ENCODE data around the gene ZDHHC1. TPM values are rescaled to one million over a fixed set of nuclear protein-coding genes. Genes with fewer than 3 reads are reported as not detected.

The ZDHHC1 gene
- 14.7 and 15.3 TPM in 2 replicates for total RNA-seq

DNA sequence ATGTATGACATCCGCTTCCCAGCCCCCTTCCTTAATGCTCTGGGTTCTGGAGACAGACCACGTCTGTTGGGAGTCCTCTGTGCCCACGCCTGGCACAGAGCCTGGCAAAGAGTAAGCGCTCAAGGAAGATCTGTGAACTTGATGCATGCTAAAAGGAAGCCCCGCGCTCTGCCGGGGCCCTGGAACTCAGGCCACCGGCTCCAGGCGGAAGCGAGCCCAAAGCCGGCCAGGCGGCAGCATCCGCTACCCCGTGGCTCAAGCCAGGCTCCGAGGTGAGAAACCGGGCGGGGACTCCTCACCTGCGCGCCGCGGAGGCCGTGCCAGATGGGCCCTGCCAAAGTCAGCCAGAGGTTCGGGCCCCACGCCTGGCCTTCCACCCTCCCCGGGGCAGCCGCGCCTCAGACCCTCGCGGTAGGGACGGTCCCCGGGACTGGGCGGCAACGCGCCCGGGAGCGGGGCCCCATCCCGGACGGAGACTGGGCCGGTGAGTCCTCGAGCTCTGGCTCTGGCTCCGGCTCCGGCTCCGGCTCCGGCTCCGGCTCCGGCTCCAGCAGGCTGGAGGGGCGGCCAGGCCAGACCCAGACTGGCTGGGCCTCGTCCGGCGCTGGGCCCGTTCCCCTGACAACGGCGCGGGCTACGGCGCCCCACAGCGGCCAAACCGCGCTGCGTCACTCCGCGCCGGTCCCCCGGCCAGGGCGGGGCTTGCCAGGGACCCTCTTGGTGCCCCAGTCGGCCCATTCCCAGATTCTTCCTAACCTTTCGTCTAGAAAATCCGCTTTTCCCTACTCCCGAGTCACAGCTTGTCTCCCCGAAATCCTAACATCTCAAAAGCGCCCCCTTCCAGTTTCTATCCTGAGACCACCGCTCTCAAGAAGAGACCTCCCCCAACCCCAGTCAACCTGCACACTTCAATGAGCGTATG lies at the start of gene ZDHHC1:
ZDHHC1 (minus strand) TSS at position 606 of the 922 bp plus-strand sequence. CDS start 8,702 bp downstream, outside the sequence.

DNA sequence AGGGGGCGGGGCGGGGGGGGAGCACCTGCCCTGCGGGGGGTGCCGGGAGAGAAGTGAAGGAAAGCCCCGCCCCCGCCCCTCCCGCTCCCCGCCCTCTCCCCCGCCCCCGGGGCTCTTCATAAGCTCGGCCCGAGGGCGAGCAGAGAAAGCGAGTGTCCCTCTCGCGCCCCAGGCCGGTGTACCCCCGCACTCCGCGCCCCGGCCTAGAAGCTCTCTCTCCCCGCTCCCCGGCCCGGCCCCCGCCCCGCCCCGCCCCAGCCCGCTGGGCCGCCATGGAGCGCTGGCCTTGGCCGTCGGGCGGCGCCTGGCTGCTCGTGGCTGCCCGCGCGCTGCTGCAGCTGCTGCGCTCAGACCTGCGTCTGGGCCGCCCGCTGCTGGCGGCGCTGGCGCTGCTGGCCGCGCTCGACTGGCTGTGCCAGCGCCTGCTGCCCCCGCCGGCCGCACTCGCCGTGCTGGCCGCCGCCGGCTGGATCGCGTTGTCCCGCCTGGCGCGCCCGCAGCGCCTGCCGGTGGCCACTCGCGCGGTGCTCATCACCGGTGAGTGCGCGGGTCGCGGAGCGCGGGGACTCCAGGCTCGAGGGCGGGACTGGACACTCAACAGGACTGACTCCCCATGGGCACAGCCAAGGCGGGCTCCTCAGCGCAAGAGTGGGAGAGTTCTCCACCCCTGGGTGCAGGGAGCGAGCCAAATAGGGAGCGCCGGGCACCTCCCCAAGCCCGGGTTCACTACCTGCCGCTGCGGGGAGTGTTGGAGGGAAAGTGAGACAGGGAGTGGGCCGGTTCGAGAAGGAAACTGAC lies 14.9 kb upstream of the ZDHHC1 start, which contains the start of gene HSD11B2:
HSD11B2 (plus strand) TSS at position 145 of the 798 bp plus-strand sequence; CDS start at position 273, 128 bp downstream.

DNA sequence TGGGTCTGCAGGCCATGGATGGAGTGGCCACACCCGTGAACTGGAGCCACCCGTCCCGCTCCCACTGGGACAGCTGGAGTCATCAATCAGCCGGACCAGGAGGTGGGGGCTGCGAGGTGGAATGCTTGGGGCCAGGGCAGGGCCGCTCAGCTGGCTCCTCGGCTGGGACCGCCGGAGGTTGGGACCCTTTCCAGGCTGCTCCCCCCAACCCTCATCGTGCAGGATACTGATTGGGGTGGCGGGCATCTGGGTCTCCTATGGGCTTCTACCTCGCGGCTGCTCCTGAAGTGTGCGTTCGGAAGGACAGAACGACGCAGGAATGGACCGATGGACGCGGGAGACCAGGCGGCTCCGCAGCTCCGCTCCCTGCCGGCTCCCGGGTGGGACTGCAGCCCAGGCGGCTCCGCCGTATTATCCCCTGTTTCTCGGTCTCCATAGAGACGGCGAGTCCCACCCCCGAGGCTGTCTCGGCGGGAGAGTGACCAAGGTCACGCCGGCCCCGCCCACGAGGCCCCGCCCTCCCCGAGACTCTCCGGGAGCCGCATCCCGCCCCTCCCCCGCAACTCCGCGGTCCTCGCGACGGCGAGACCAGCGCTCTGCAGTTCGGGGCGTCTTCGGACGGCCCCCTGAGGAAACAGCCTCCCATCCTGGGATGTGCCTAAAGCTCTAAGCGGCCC lies 23.0 kb downstream of the ZDHHC1 start, which contains the start of gene TPPP3:
TPPP3 (minus strand) TSS at position 388 of the 677 bp plus-strand sequence. CDS start 2,387 bp downstream, outside the sequence.

Small RNA genes within 50 kb of the gene (small RNA-seq; reads per million reads assigned to genes)
- gene RNU1-123P, result not detected

Other genes with a start within 250 kb of the ZDHHC1 start
- gene NOL3, start 245.9 kb downstream of the ZDHHC1 start, total RNA-seq, result 14.8 and 15.9 TPM in 2 replicates
- 6.3 and 6.6 TPM in 2 replicates for gene MATCAP1, start 232.5 kb downstream of the ZDHHC1 start, total RNA-seq
- gene EXOC3L1, start 226.3 kb downstream of the ZDHHC1 start, total RNA-seq, result not detected in 2 replicates
- gene E2F4, start 224.3 kb downstream of the ZDHHC1 start, total RNA-seq, result 74.0 and 82.8 TPM in 2 replicates
- 0.36 and 0.49 TPM in 2 replicates for gene ELMO3, start 217.3 kb downstream of the ZDHHC1 start, total RNA-seq
- 26.4 and 27.9 TPM in 2 replicates for gene TMEM208, start 189.3 kb downstream of the ZDHHC1 start, total RNA-seq
- 24.5 and 36.9 TPM in 2 replicates for gene FHOD1, start 169.0 kb downstream of the ZDHHC1 start, total RNA-seq
- 3.0 and 4.1 TPM in 2 replicates for gene SLC9A5, start 167.5 kb downstream of the ZDHHC1 start, total RNA-seq
- gene PLEKHG4, start 136.9 kb downstream of the ZDHHC1 start, total RNA-seq, result 52.7 and 60.0 TPM in 2 replicates
- under 0.01 TPM in 1 of 2 replicates, not detected in the other for gene KCTD19, start 89.7 kb downstream of the ZDHHC1 start, total RNA-seq
- 0.49 TPM in 1 of 2 replicates, not detected in the other for gene LRRC36, start 89.7 kb downstream of the ZDHHC1 start, total RNA-seq
- gene TPPP3, start 23.0 kb downstream of the ZDHHC1 start, total RNA-seq, result 0.65 and 0.97 TPM in 2 replicates
- not detected in 2 replicates for gene HSD11B2, start 14.6 kb upstream of the ZDHHC1 start, total RNA-seq
- 111 and 131 TPM in 2 replicates for gene ATP6V0D1, start 64.7 kb upstream of the ZDHHC1 start, total RNA-seq
- gene AGRP, start 67.1 kb upstream of the ZDHHC1 start, total RNA-seq, result not detected in 2 replicates
- 40.4 and 44.9 TPM in 2 replicates for gene RIPOR1, start 112.4 kb upstream of the ZDHHC1 start, total RNA-seq
- 23.8 and 27.3 TPM in 2 replicates for gene CTCF, start 146.0 kb upstream of the ZDHHC1 start, total RNA-seq
- gene CARMIL2, start 228.7 kb upstream of the ZDHHC1 start, total RNA-seq, result under 0.01 and 0.32 TPM in 2 replicates
- 12.9 and 16.9 TPM in 2 replicates for gene ACD, start 243.8 kb upstream of the ZDHHC1 start, total RNA-seq
- gene PARD6A, start 244.5 kb upstream of the ZDHHC1 start, total RNA-seq, result 0.97 and 1.1 TPM in 2 replicates

Measured in hair follicle dermal papilla cell (primary cell).